ENCODE results near the gene CHML.

- TF ChIP-seq CTCF (IDR thresholded peaks at IDR 0.05; ENCODE audit: insufficient read depth, low read length, poor library complexity, severe bottlenecking) = no peak
- no peak for TF ChIP-seq EZH2phosphoT487 (conservative IDR thresholded peaks at IDR 0.05; ENCODE audit: low read length)
These were observed 39.7 kb downstream of the CHML start for GRCh38 chr1:241600496-241600901.
